HL-60 (cell line): ENCODE measurements around the gene TSPAN2.

Source experiments
- DNase-seq, 2 experiments: peaks; one replicate each; pipeline ENCODE4 v3.0.0-alpha.2; 2010 to 2020; ENCODE audit warnings: low read depth in 1 of 2, low spot score in 1 of 2
- H3K27ac ChIP-seq: fragments of 250-450 bp; sonication (Bioruptor Pico); replicated peaks from 2 replicates; pipeline ENCODE4 v1.5.1; 2020; ENCODE audit warnings: mild to moderate bottlenecking, moderate library complexity
- H3K27me3 ChIP-seq: fragments of 250-450 bp; sonication (Bioruptor Pico); 2 replicates; pipeline ENCODE4 v1.5.1; 2021; ENCODE audit warnings: mild to moderate bottlenecking, moderate library complexity; ENCODE audit not compliant: insufficient read depth, poor library complexity, severe bottlenecking
- H3K4me3 ChIP-seq: replicated peaks from 2 replicates; pipeline ENCODE4 v1.5.1; 2011; ENCODE audit warnings: mild to moderate bottlenecking, control low read depth, low read length; ENCODE audit not compliant: insufficient read depth
- GABPA ChIP-seq: IDR thresholded peaks from 2 replicates; pipeline ENCODE4 v1.6.1; 2012; ENCODE audit warnings: low read depth
- POLR2AphosphoS5 ChIP-seq: IDR thresholded peaks from 2 replicates; pipeline ENCODE4 v1.6.1; 2012; ENCODE audit warnings: low read depth
- REST ChIP-seq: IDR thresholded peaks from 2 replicates; pipeline ENCODE4 v1.6.1; 2012; ENCODE audit warnings: low read depth; ENCODE audit not compliant: insufficient replicate concordance
- SPI1 ChIP-seq: IDR thresholded peaks from 2 replicates; pipeline ENCODE4 v1.6.1; 2012; ENCODE audit warnings: low read depth, mild to moderate bottlenecking, borderline replicate concordance
- TF ChIP-seq, protein P1 (sequence below): IDR thresholded peaks from one replicate; pipeline ENCODE4 v1.5.1; 2011; ENCODE audit warnings: low read length, control low read depth, inconsistent platforms; ENCODE audit not compliant: insufficient read depth

TSPAN2 gene

DNA sequence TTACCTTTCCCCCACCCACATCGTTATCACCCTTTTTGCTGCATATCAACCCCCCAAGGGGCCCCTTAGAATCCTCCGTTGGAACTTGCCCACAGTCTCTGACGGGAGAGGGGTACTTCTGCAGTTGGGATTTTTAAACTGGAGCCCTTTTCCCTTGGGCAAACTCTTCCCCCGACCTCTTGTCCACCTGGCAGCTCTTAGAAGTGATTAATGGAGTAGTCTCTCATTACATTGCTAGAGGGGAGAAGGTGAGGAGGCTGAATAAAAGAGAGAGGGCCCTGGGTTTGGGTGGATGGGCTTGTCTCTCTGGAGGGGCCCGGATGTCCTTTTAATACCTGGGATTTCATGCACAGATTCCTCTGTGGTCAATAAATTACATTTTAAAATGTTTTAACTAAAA lies 27.2 kb upstream of the TSPAN2 start:
- Histone ChIP-seq H3K27ac (no peak overlapping the region), H3K4me3 (no peak overlapping the region), H3K27me3 (no peaks in the 10 kb centered on the region)
- TF ChIP-seq GABPA, result no peak
- TF ChIP-seq, protein P1, sequence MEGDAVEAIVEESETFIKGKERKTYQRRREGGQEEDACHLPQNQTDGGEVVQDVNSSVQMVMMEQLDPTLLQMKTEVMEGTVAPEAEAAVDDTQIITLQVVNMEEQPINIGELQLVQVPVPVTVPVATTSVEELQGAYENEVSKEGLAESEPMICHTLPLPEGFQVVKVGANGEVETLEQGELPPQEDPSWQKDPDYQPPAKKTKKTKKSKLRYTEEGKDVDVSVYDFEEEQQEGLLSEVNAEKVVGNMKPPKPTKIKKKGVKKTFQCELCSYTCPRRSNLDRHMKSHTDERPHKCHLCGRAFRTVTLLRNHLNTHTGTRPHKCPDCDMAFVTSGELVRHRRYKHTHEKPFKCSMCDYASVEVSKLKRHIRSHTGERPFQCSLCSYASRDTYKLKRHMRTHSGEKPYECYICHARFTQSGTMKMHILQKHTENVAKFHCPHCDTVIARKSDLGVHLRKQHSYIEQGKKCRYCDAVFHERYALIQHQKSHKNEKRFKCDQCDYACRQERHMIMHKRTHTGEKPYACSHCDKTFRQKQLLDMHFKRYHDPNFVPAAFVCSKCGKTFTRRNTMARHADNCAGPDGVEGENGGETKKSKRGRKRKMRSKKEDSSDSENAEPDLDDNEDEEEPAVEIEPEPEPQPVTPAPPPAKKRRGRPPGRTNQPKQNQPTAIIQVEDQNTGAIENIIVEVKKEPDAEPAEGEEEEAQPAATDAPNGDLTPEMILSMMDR, result no peak
- TF ChIP-seq SPI1, result no peak
- TF ChIP-seq REST, result no peak
- no peak for TF ChIP-seq POLR2AphosphoS5
- no peak for DNase-seq

- TF ChIP-seq REST (no peak), GABPA (no peak), POLR2AphosphoS5 (no peak), SPI1 (no peak)
- TF ChIP-seq, protein P1, result no peak
- Histone ChIP-seq H3K27ac (no peak overlapping the region), H3K27me3 (no peaks in the 10 kb centered on the region), H3K4me3 (no peak overlapping the region)
- no peak for DNase-seq
These were observed 26.3 kb upstream of the TSPAN2 start for GRCh38 chr1:115115521-115116161.

GRCh38 chr1:115114308-115114707 lies 25.0 kb upstream of the TSPAN2 start:
- no peak overlapping the region for H3K4me3 ChIP-seq
- no peak for TF ChIP-seq POLR2AphosphoS5
- TF ChIP-seq GABPA, result no peak
- TF ChIP-seq SPI1, result no peak
- TF ChIP-seq, protein P1, result no peak
- no peak for TF ChIP-seq REST
- no peak overlapping the region for H3K27ac ChIP-seq
- H3K27me3 ChIP-seq, result no peaks in the 10 kb centered on the region
- DNase-seq, result no peak
